T-helper 17 cell (primary cell): Measurements from ENCODE around the gene METRNL. TPM values are rescaled to one million over a fixed set of nuclear protein-coding genes. Genes with fewer than 3 reads are reported as not detected.
A peak's percentile ranks its signal among the peaks of the same experiment; 100 is the strongest.

Experiments
- ATAC-seq: fragments of 150-1000 bp; cut with Tn5 transposase; 2 replicates; pipeline ENCODE4 v1.10.0; 2021; ENCODE audit warnings: mild to moderate bottlenecking, moderate library complexity
- DNase-seq, 3 donors: peaks; one replicate each; pipeline versions ENCODE4 v3.0.0 to v3.0.0-alpha.2; 2020 to 2021
- H3K9me3 ChIP-seq: one replicate; pipeline ENCODE4 v1.7.0; 2013; ENCODE audit warnings: low read length, mild to moderate bottlenecking; ENCODE audit not compliant: control insufficient read depth, poor library complexity, severe bottlenecking
- H3K27ac Mint-ChIP-seq: one replicate; pipeline ENCODE4 v1.8.0; 2022; ENCODE audit warnings: mild to moderate bottlenecking, moderate library complexity, mixed read lengths
- H3K27me3 Mint-ChIP-seq: one replicate; pipeline ENCODE4 v1.8.0; 2022; ENCODE audit warnings: mixed read lengths
- H3K36me3 Mint-ChIP-seq: one replicate; pipeline ENCODE4 v1.8.0; 2022; ENCODE audit warnings: low read depth, mixed read lengths
- H3K4me1 Mint-ChIP-seq: one replicate; pipeline ENCODE4 v1.8.0; 2022; ENCODE audit warnings: mild to moderate bottlenecking, mixed read lengths
- H3K4me3 Mint-ChIP-seq: one replicate; pipeline ENCODE4 v1.8.0; 2022; ENCODE audit warnings: mild to moderate bottlenecking, moderate library complexity, mixed read lengths
- total RNA-seq, 4 donors: library from RNA in 2 of 4; stranded (reverse) in 2 of 4; gene quantifications; one replicate each; pipeline ENCODE4 v1.2.3 and lab custom pipeline; 2022 to 2026

Gene METRNL
- total RNA-seq, 2 donors from 2014 or later: 24.0 to 26.2 TPM

DNA sequence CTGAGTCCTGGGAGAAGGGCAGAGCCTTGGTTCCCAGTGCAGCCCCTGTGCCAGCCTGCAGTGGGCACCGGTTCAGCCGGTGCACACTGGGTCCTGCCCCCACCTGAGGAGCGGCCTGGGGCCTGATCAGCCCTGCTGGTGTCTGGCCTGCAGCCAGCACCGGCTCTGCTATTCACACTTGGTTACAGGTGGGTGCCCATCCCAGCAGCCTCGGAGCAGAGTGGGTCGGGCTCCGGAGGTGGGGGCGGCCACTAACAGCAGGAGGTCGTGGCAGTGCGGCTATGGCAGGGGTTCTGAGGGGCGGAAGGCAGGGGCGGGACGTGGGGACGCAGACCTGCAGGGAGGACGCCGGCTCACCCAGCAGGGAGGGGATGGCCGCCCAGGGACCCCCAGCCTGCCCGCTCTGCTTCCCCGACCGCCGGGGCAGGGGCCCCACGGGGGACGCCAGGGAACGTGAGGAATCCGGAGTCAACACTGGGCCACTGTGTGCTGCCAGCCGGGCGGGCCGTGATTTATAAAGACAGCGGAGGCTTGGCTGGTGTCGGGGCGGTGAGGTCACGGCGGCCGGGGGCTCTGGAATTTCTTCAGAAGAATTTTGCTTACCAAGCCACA is 20.3 kb downstream of the METRNL start:
- H3K27me3 Mint-ChIP-seq: peaks cover 10% of the 10 kb centered on the region
- no peaks in the 10 kb centered on the region for H3K9me3 ChIP-seq
- H3K36me3 Mint-ChIP-seq: peaks cover 2% of the 10 kb centered on the region
- no peak for DNase-seq
- peak overlapping the region; percentile 21 for H3K4me3 Mint-ChIP-seq
- ATAC-seq: no peak
- no peak overlapping the region for H3K27ac Mint-ChIP-seq
- H3K4me1 Mint-ChIP-seq: peaks cover 8% of the 10 kb centered on the region

- H3K27me3 Mint-ChIP-seq: peaks cover 10% of the 10 kb centered on the region
- no peak overlapping the region for H3K27ac Mint-ChIP-seq
- no peak for DNase-seq
- no peaks in the 10 kb centered on the region for H3K9me3 ChIP-seq
- peak overlapping the region; percentile 36 for H3K4me3 Mint-ChIP-seq
- peaks cover 2% of the 10 kb centered on the region for H3K36me3 Mint-ChIP-seq
- no peak for ATAC-seq
- peaks cover 8% of the 10 kb centered on the region for H3K4me1 Mint-ChIP-seq
Measured at GRCh38 chr17:83100220-83100852, 20.9 kb downstream of the METRNL start.

- no peaks in the 10 kb centered on the region for H3K36me3 Mint-ChIP-seq
- no peak overlapping the region for H3K27ac Mint-ChIP-seq
- peak; percentile 36 for ATAC-seq
- peaks cover 10% of the 10 kb centered on the region for H3K4me1 Mint-ChIP-seq
- peak overlapping the region; percentile 36 for H3K4me3 Mint-ChIP-seq
- H3K9me3 ChIP-seq: no peaks in the 10 kb centered on the region
- no peak for DNase-seq
- peaks cover 10% of the 10 kb centered on the region for H3K27me3 Mint-ChIP-seq
Measured at GRCh38 chr17:83100853-83101391, 21.5 kb downstream of the METRNL start.

GRCh38 chr17:83101805-83102480 is 22.5 kb downstream of the METRNL start:
- DNase-seq (no peak), ATAC-seq (no peak)
- no peaks in the 10 kb centered on the region for H3K9me3 ChIP-seq
- H3K36me3 Mint-ChIP-seq: no peaks in the 10 kb centered on the region
- peaks cover 12% of the 10 kb centered on the region for H3K4me1 Mint-ChIP-seq
- H3K27me3 Mint-ChIP-seq: peaks cover 10% of the 10 kb centered on the region
- H3K27ac Mint-ChIP-seq: no peak overlapping the region
- H3K4me3 Mint-ChIP-seq: no peak overlapping the region

DNA sequence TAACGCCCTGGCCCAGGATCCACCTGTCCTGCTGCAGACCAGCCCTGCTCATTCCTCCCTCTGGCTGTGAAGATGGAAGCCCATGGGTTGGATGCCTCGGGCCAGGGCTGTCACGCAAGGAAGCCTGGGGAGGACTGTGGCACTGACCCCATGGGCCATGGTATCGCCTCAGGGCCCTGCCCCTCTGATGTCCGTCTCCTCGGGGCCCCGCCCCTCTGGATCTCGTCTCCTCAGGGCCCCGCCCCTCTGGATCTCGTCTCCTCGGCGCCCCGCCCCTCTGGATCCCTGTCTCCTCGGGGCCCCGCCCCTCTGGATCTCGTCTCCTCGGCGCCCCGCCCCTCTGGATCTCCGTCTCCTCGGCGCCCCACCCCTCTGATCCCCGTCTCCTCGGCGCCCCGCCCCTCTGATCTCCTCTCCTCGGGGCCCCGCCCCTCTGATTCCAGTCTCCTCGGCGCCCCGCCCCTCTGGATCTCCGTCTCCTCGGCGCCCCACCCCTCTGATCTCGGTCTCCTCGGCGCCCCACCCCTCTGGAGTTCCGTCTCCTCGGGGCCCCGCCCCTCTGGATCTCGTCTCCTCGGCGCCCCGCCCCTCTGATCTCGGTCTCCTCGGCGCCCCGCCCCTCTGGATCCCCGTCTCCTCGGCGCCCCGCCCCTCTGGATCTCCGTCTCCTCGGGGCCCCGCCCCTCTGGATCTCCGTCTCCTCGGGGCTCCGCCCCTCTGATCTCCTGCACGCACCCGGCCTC is 24.0 kb downstream of the METRNL start:
- DNase-seq (no peak), ATAC-seq (no peak)
- Mint-ChIP-seq H3K4me3 (no peak overlapping the region), H3K36me3 (no peaks in the 10 kb centered on the region), H3K27ac (no peak overlapping the region), H3K27me3 (peaks cover 10% of the 10 kb centered on the region), H3K4me1 (peaks cover 14% of the 10 kb centered on the region)
- H3K9me3 ChIP-seq: no peaks in the 10 kb centered on the region

- Mint-ChIP-seq H3K36me3 (no peaks in the 10 kb centered on the region), H3K27ac (no peak overlapping the region), H3K27me3 (peaks cover 10% of the 10 kb centered on the region), H3K4me3 (no peak overlapping the region), H3K4me1 (peaks cover 15% of the 10 kb centered on the region)
- no peaks in the 10 kb centered on the region for H3K9me3 ChIP-seq
- DNase-seq (no peak), ATAC-seq (no peak)
Measured at GRCh38 chr17:83103943-83104311, 24.5 kb downstream of the METRNL start.

- no peaks in the 10 kb centered on the region for H3K36me3 Mint-ChIP-seq
- no peak for ATAC-seq
- peaks cover 16% of the 10 kb centered on the region for H3K4me1 Mint-ChIP-seq
- H3K4me3 Mint-ChIP-seq: no peak overlapping the region
- H3K27me3 Mint-ChIP-seq: peaks cover 5% of the 10 kb centered on the region
- no peaks in the 10 kb centered on the region for H3K9me3 ChIP-seq
- DNase-seq: no peak
- H3K27ac Mint-ChIP-seq: no peak overlapping the region
Measured at GRCh38 chr17:83104577-83105505, 25.4 kb downstream of the METRNL start.

- DNase-seq (no peak), ATAC-seq (no peak)
- peaks cover 15% of the 10 kb centered on the region for H3K4me1 Mint-ChIP-seq
- peaks cover 5% of the 10 kb centered on the region for H3K27me3 Mint-ChIP-seq
- H3K27ac Mint-ChIP-seq: no peak overlapping the region
- H3K4me3 Mint-ChIP-seq: no peak overlapping the region
- no peaks in the 10 kb centered on the region for H3K9me3 ChIP-seq
- H3K36me3 Mint-ChIP-seq: no peaks in the 10 kb centered on the region
Measured at GRCh38 chr17:83105512-83105911, 26.1 kb downstream of the METRNL start.

GRCh38 chr17:83106056-83106588 is 26.7 kb downstream of the METRNL start:
- no peak overlapping the region for H3K4me3 Mint-ChIP-seq
- no peak for ATAC-seq
- H3K9me3 ChIP-seq: no peaks in the 10 kb centered on the region
- no peak overlapping the region for H3K27ac Mint-ChIP-seq
- H3K36me3 Mint-ChIP-seq: no peaks in the 10 kb centered on the region
- peaks cover 11% of the 10 kb centered on the region for H3K4me1 Mint-ChIP-seq
- DNase-seq: no peak
- peaks cover 3% of the 10 kb centered on the region for H3K27me3 Mint-ChIP-seq

DNA sequence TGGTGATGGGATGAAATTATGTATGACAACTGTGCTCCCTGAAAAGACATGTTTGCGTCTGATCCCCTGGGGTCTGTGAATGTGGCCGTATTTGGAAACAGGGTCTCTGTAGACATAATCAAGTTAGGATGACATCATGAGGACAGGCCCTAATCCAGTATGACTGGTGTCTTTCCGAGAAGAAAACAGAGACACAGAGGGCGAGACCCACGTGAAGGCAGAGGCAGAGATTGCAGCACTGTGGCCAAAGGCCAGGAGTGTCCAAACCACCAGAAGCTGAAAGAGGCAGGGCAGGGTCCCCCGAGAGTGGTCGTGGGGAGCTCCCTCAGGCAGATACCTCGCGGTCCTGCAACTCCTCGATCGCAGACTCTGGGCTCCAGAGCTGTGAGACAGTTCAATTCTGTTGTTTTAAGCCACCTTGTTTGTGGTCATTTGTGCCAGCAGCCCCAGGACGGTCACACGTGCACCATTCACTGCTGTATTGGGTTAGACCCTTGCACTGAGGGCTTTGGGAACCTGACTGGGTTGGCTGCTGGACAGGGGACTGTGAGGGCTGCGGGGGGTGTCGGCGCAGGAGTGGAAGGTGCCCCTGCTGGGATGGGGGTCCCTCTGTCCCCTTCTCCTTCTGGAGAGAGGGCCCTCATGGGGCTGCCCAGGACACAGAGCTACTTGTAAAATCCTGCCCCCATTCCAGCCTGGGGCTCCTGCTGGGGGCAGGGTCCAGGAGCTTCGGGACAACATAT is 27.7 kb downstream of the METRNL start:
- Mint-ChIP-seq H3K27me3 (peaks cover 6% of the 10 kb centered on the region), H3K4me1 (peaks cover 9% of the 10 kb centered on the region), H3K27ac (no peak overlapping the region), H3K4me3 (no peak overlapping the region), H3K36me3 (no peaks in the 10 kb centered on the region)
- DNase-seq (no peak), ATAC-seq (no peak)
- no peaks in the 10 kb centered on the region for H3K9me3 ChIP-seq

- H3K36me3 Mint-ChIP-seq: no peaks in the 10 kb centered on the region
Measured at GRCh38 chr17:83107656-83108048, 28.2 kb downstream of the METRNL start.

DNA sequence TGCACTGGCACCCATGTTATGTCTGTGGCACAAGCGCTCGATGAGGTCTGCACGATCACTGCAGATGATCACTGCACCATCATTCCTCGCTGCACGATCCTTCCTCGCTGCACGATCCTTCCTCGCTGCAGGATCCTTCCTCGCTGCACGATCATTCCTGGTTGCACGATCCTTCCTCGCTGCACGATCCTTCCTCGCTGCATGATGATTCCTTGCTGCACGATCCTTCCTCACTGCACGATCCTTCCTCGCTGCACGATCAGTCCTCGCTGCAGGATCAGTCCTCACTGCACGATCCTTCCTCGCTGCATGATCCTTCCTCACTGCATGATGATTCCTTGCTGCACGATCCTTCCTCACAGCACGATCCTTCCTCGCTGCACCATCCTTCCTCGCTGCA is 29.3 kb downstream of the METRNL start:
- ATAC-seq (no peak), DNase-seq (no peak)
- H3K4me1 Mint-ChIP-seq: peaks cover 9% of the 10 kb centered on the region
- no peaks in the 10 kb centered on the region for H3K36me3 Mint-ChIP-seq
- no peaks in the 10 kb centered on the region for H3K9me3 ChIP-seq
- peaks cover 6% of the 10 kb centered on the region for H3K27me3 Mint-ChIP-seq
- H3K4me3 Mint-ChIP-seq: no peak overlapping the region
- H3K27ac Mint-ChIP-seq: no peak overlapping the region

More at GRCh38 chr17:83107656-83108048, 28.2 kb downstream of the METRNL start:
- Mint-ChIP-seq H3K4me3 (no peak overlapping the region), H3K4me1 (peaks cover 9% of the 10 kb centered on the region), H3K27ac (no peak overlapping the region), H3K27me3 (peaks cover 6% of the 10 kb centered on the region)
- no peak for ATAC-seq
- H3K9me3 ChIP-seq: no peaks in the 10 kb centered on the region
- DNase-seq: no peak
